Activated naive CD4-positive, alpha-beta T cell treated with anti-CD3 and anti-CD28 coated beads, Interleukin-2, amount 50 U/mL, for 72 hours (primary cell): ENCODE measurements around the gene OR5B17. TPM values are rescaled to one million over a fixed set of nuclear protein-coding genes. Genes with fewer than 3 reads are reported as not detected.
"Not testable (repeated sequence)": the region's sequence is repeated elsewhere in the genome, so short reads cannot be mapped to it uniquely, and the experiment has no call there.

Source experiments
- ATAC-seq, 2 donors: fragments of 150-1000 bp; cut with Tn5 transposase; 2 replicates each; pipeline ENCODE4 v1.10.0; 2021; ENCODE audit warnings: mild to moderate bottlenecking in 2 of 2, moderate library complexity in 2 of 2
- DNase-seq, 2 donors: peaks; one replicate each; pipeline ENCODE4 v3.0.0; 2021 to 2022; ENCODE audit warnings: low spot score in 2 of 2
- H3K27ac Mint-ChIP-seq, 2 donors: one replicate each; pipeline ENCODE4 v1.8.0; 2022; ENCODE audit warnings: mild to moderate bottlenecking in 2 of 2, mixed read lengths in 2 of 2
- H3K36me3 Mint-ChIP-seq, 2 donors: one replicate each; pipeline ENCODE4 v1.8.0; 2022; ENCODE audit warnings: mixed read lengths in 2 of 2
- H3K9me3 Mint-ChIP-seq, 2 donors: one replicate each; pipeline ENCODE4 v1.8.0; 2022; ENCODE audit warnings: mixed read lengths in 2 of 2
- total RNA-seq, 2 donors: library from RNA; stranded (reverse); gene quantifications; one replicate each; pipeline ENCODE4 v1.2.3, GENCODE V29; 2022

OR5B17 gene
- not detected for total RNA-seq

DNA sequence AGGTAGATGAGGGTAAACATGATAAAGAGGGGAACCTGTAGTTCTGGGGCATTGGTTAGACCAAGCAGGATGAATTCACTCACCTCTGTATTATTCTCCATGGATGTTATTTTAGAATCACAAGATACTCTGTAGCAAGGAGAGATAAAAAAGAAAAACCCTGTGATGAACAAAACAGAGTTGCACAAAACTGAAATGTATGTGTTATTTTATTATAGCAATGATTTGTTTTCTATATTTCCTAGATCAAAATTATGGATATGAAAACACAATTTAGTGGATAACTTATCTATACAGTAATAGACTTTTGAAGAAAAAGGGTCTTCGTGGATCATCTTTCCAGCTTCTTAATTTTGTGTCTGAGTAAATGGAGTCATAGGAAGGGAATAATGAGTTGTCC lies at the start of gene OR5B17:
Gene OR5B17, minus strand, starts transcription at position 101 of the 400 bp plus-strand sequence. Its CDS starts 0 bp downstream, at position 101.
- DNase-seq (no peak), ATAC-seq (no peak)
- no peak within 1 kb of the TSS for H3K27ac Mint-ChIP-seq
- H3K36me3 Mint-ChIP-seq, result no peaks in the 10 kb centered on the region
- H3K9me3 Mint-ChIP-seq, result no peaks in the 10 kb centered on the region

DNA sequence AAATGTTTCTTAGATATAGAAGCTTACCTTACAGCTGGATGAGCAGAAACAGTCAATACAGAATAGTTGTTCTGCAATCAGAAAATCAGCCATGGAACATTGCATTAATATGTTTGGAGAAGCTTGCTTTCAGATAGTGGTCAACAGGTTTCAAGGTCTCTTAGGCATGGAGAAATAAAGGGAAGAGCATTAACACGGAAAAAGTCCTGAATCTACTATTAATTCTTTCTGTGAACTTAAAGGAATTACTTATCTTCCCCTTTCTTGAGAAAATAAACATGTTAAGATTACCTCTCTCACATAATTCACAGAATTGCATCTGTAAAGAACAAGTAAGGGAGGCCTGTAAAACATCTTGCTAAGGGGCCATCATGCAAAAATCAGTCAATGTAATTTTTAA lies 47.9 kb upstream of the OR5B17 start, which contains the start of gene OR5B3:
Gene OR5B3, minus strand, starts transcription at position 101 of the 400 bp plus-strand sequence. CDS start 3,465 bp downstream, outside the sequence.
- peaks cover 15 to 23% of the 10 kb centered on the region in 2 donors for H3K9me3 Mint-ChIP-seq
- ATAC-seq, result no peak
- DNase-seq, result no peak
- H3K36me3 Mint-ChIP-seq, result peaks cover 10 to 13% of the 10 kb centered on the region in 2 donors
- no peak within 1 kb of the TSS for H3K27ac Mint-ChIP-seq

DNA sequence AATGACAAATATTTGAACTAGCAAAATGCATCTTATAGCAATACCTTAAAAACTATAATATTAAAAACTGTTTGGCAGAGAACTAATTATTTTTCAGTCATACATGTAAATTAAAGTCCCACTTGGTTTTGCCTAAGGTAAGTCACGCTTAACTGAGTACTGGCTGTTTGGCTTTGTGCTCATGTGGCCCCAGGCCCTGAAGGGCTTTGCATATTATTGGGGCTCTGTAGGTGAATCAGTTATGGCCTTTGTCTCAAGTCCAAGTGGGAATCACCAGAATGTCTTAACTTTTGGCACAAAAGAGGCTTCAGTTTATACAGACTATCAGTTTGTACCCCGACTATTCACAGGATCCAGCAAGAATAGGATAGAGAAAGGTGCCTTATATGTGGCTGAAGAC lies 40.8 kb upstream of the OR5B17 start:
- not testable (repeated sequence) for ATAC-seq, H3K27ac Mint-ChIP-seq, DNase-seq, H3K36me3 Mint-ChIP-seq
- H3K9me3 Mint-ChIP-seq, result peaks cover 5 to 17% of the 10 kb centered on the region in 2 donors

DNA sequence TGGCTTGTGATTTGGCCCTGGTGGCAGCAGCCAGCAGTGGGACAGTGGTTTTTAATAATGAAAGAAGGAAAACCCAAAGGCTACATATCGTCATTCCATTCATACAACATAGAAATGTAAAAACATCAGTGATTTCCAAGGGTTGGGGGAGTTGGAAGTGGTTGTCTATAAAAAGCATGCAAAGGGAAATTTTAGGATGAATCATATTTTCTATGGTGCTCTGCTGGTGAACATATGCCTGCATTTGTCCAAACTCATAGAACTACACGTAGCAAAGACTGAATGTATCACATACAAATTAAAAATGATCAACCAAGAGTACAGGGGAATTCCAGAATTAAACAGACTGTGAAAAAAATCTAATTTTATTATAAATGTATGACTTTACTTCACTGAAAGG lies 36.7 kb upstream of the OR5B17 start:
- H3K9me3 Mint-ChIP-seq, result peaks cover 8 to 12% of the 10 kb centered on the region in 2 donors
- H3K36me3 Mint-ChIP-seq, result peaks cover 12 to 14% of the 10 kb centered on the region in 2 donors
- DNase-seq, result no peak
- ATAC-seq, result no peak
- peak overlapping the region in 1 of 2 donors; percentile 40 for H3K27ac Mint-ChIP-seq

DNA sequence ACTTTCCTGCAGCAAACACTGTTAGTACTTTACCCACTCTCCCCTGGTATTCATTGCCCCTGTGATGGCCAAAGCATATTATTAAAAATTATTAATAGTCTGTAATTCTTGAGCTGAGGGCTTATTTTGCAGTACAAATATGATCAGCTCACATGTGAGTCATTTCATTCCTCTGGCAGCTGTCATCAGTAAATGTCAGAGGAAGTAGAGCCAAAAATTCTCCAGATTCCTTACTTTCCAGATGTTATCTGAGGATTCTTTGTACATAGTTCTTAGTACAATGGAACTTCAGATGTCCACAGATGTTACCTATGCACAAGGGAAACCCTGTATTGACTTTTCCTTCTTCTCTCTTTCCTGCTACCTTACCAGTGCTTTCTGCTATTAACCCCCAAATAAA lies 35.3 kb upstream of the OR5B17 start:
- Mint-ChIP-seq H3K9me3 (peaks cover 8 to 12% of the 10 kb centered on the region in 2 donors), H3K36me3 (peaks cover 12 to 14% of the 10 kb centered on the region in 2 donors), H3K27ac (no peak overlapping the region)
- DNase-seq, result no peak
- ATAC-seq, result no peak

DNA sequence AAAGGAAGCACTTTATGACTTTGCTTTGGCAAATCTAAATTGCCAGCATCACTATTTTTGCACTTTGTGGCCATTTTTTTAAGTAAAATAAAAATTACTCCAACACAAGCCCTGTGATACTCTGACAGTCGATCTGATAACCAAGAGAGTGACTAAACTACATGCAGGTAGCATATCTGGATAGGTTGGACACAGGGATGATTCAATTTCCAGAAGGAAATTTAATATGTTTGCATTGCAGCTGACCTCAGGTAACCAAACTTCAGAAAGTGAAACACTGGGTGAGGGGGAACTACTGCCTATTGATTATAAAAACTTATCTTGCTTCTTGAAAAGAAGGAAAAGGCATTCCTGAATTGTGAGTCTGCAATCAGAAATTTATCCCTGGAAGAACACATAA lies 33.9 kb upstream of the OR5B17 start:
- ATAC-seq, result peak in 1 of 2 donors; percentile 40
- peaks cover 12 to 14% of the 10 kb centered on the region in 2 donors for H3K36me3 Mint-ChIP-seq
- no peak for DNase-seq
- H3K27ac Mint-ChIP-seq, result no peak overlapping the region
- peaks cover 8 to 12% of the 10 kb centered on the region in 2 donors for H3K9me3 Mint-ChIP-seq

DNA sequence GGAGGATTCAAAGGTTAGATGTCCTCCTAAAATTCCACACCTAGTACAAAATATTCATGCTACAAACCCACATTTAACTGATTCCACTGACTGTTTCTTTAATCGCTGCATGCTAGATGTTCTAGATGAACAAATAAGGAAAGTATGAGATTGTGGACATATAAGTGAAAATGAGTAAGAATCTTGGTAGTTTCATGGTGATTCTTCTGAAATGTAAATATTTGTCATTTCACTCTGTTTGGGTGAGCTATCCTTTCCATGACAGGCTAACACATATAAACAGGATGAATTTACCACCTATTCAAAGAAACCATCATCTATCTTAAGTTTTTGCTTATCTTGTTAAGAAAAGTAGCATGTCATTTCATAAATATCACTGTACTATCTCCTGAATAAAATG lies 33.0 kb upstream of the OR5B17 start:
- peak in 1 of 2 donors; percentile 83 for ATAC-seq
- H3K36me3 Mint-ChIP-seq, result peaks cover 12 to 14% of the 10 kb centered on the region in 2 donors
- H3K9me3 Mint-ChIP-seq, result peaks cover 8 to 12% of the 10 kb centered on the region in 2 donors
- H3K27ac Mint-ChIP-seq, result no peak overlapping the region
- DNase-seq, result no peak

DNA sequence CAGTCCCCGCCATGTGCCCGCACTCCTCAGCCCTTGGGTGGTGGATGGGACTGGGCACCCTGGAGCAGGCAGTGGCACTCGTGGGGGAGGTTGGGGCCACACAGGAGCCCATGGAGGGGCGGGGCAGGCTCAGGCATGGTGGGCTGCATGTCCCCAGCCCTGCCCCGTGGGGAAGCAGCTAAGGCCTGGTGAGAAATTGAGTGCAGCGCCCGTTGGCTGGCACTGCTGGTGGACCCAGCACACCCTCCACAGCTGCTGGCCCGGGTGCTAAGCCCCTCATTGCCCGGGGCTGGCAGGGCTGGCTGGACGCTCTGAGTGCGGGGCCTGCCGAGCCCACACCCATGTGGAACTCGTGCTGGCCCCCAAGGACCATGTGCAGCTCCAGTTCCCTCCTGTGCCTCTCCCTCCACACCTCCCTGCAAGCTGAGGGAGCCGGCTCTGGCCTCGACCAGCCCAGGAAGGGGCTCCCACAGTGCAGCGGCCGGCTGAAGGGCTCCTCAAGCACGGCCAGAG lies 31.7 kb upstream of the OR5B17 start:
- Mint-ChIP-seq H3K27ac (no peak overlapping the region), H3K9me3 (peaks cover 8 to 12% of the 10 kb centered on the region in 2 donors), H3K36me3 (peaks cover 12 to 14% of the 10 kb centered on the region in 2 donors)
- no peak for ATAC-seq
- DNase-seq, result no peak

DNA sequence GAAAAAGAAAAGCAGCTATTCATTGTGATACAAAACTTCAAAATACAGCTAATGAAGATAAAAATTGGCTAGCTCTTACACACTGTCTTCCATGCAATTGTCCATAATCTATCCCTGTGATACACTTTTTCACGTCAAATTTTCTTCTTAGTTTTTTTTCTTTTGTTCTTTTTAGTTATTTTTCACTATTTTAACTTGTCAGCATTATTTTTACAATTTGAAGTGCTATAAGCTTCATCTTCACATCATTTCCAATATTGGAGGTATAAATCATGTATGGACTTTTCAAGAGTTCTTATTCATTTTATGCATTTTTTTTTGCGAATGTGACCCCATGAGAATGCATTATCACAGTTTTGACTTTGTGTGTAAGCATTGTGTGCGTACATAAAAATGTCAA lies 4.1 kb downstream of the OR5B17 start:
- DNase-seq (no peak), ATAC-seq (no peak)
- Mint-ChIP-seq H3K36me3 (no peaks in the 10 kb centered on the region), H3K27ac (no peak overlapping the region), H3K9me3 (no peaks in the 10 kb centered on the region)

DNA sequence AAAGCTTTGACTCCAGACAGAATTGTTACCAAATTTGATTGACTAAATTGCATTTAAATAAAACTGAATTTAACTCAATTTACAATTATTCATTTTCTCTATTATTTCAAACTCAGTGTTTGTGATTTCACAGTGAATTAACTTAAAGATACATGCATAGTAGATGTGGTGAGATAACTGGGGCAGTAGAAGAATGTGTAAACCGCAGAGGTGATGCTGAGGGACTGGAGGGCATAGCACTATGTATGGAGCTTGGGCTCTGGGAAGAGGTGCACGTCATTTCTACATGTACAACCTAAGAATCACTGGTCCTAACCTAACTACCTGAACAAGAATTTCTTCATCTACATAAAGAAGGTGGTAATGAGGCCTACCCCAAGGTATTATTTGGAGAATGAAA lies 13.7 kb downstream of the OR5B17 start:
- no peak overlapping the region for H3K27ac Mint-ChIP-seq
- ATAC-seq (no peak), DNase-seq (no peak)
- no peaks in the 10 kb centered on the region for H3K36me3 Mint-ChIP-seq
- H3K9me3 Mint-ChIP-seq, result peaks cover 5% of the 10 kb centered on the region in 2 donors

DNA sequence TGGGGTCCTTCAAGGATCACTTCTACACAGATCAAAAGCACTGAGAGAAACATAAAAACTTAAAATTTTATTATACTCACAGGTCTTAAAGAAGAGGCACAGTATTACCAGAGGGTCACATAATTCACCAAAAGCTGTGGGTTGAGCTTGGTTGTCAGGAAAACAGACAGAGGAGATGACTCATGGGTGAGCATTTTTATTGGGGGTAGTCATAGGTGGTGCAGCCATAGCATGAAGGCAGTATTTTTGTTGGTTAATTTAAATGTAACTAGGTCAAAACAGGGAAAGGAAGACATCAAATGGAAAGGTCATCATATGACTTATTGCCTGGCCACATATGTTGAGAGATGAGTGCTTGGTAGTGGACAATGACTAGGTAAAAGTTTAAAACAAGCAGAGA lies 24.2 kb downstream of the OR5B17 start:
- DNase-seq (no peak), ATAC-seq (no peak)
- Mint-ChIP-seq H3K27ac (no peak overlapping the region), H3K9me3 (peaks cover 15 to 17% of the 10 kb centered on the region in 2 donors), H3K36me3 (peaks cover 6 to 14% of the 10 kb centered on the region in 2 donors)

DNA sequence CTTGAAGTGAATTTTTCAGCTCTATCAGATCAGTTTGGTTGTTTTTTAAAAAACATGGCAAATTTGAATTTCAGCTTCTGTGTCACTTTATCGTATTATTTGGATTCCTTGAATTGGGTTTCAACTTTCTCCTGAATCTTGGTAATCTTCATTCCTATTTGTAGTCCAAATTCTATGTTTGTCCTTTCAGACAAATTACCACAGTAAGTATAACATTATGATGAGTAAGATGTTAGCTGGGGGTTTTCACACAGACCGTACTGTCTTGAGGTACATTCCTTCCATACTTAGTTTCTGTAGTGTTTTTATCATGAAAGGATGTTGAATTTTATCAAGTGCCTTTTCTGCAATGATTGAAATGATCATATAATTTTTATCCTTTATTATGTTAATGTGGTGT lies 28.0 kb downstream of the OR5B17 start:
- ATAC-seq (no peak), DNase-seq (no peak)
- H3K36me3 Mint-ChIP-seq, result peaks cover 14 to 23% of the 10 kb centered on the region in 2 donors
- no peak overlapping the region for H3K27ac Mint-ChIP-seq
- H3K9me3 Mint-ChIP-seq, result peaks cover 33 to 37% of the 10 kb centered on the region in 2 donors

DNA sequence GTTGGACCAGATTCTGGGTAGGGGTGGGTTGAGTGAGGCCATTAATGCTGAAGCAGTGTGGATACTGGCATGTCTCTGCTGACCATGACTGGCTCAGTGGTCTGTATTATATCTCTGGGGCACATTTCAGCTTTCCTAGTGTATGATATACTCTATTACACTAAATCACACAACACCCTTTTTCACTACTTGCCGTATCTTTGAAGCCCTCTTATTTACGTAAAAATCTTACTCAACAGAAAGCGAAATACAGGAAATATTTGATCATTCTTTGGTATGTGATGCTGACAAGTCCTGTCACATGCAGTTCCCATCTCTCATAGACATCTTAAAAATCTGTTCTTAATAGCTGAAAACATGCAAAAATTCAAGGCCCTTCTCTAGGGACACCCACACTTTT lies 40.3 kb downstream of the OR5B17 start:
- no peak for DNase-seq
- Mint-ChIP-seq H3K9me3 (no peaks in the 10 kb centered on the region), H3K27ac (no peak overlapping the region), H3K36me3 (no peaks in the 10 kb centered on the region)
- no peak for ATAC-seq

DNA sequence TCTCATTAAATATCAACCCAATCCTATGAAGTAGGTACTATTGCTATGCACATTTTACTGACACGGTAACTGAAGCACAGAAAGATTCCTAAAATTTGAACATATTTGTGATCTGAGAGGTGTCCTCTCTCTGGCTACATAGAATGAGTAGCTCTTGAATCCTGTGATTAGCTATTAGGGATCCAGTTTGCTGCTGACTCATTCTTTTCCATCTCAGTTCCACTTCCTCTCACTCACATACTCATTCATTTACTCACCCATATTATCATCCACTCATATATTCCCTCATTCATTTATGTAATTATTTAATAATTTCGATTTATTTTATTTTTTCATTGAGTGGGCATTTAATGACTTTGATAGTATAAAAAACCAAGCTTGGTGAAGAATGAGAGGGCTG lies 42.7 kb downstream of the OR5B17 start:
- no peak for DNase-seq
- Mint-ChIP-seq H3K9me3 (peaks cover 6 to 7% of the 10 kb centered on the region in 2 donors), H3K36me3 (peaks cover 0 to 6% of the 10 kb centered on the region in 2 donors), H3K27ac (no peak overlapping the region)
- no peak for ATAC-seq

Other genes with a start within 250 kb of the OR5B17 start
- gene OR9I1, start 233.5 kb downstream of the OR5B17 start, total RNA-seq, result not detected
- gene OR9Q2, start 170.0 kb downstream of the OR5B17 start, total RNA-seq, result not detected
- gene OR1S2, start 154.9 kb downstream of the OR5B17 start, total RNA-seq, result not detected
- not detected for gene OR1S1, start 146.3 kb downstream of the OR5B17 start, total RNA-seq
- gene OR10Q1, start 130.2 kb downstream of the OR5B17 start, total RNA-seq, result not detected
- not detected for gene OR10W1, start 90.8 kb downstream of the OR5B17 start, total RNA-seq
- gene OR5B3, start 47.8 kb upstream of the OR5B17 start, total RNA-seq, result not detected
- under 1 TPM in 1 of 2 donors, not detected in 1; 0.20 TPM for gene OR5B2, start 69.1 kb upstream of the OR5B17 start, total RNA-seq
- under 1 TPM in 1 of 2 donors, not detected in 1; 0.43 TPM for gene OR5B12, start 83.2 kb upstream of the OR5B17 start, total RNA-seq
- gene OR5B21, start 149.0 kb upstream of the OR5B17 start, total RNA-seq, result under 1 TPM; 0.66 to 0.74 TPM
- 100 to 1,000 TPM; 177 to 422 TPM for gene LPXN, start 216.8 kb upstream of the OR5B17 start, total RNA-seq
- gene ZFP91, start 220.0 kb upstream of the OR5B17 start, total RNA-seq, result 10 to 100 TPM; 37.7 to 79.7 TPM